ENCODE measurements around the gene NMNAT1. TPM values are rescaled to one million over a fixed set of nuclear protein-coding genes. Genes with fewer than 3 reads are reported as not detected.
"Not testable (repeated sequence)": the region's sequence is repeated elsewhere in the genome, so short reads cannot be mapped to it uniquely, and the experiment has no call there.

The NMNAT1 gene
- polyA plus RNA-seq, 1 donor: 24.4 TPM

DNA sequence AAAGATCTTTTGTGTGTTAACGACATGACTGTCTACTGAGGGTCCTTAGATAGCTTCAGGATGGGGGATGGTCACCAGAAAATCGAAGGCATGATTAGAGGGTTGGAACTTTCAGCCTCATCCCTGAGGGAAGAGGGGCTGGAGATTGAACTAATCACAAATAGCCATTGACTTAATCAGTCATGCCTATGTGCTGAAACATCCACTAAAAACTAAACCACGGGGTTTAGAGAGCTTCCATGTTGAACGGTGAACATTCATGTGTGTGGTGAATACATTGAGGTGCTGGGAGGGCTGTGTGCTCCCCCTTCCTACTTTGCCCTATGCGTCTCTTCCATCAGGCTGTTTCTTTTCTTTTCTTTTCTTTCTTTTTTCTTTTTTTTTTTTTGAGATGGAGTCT is 70.7 kb downstream of the NMNAT1 start:
- DNase-seq: no peak

DNA sequence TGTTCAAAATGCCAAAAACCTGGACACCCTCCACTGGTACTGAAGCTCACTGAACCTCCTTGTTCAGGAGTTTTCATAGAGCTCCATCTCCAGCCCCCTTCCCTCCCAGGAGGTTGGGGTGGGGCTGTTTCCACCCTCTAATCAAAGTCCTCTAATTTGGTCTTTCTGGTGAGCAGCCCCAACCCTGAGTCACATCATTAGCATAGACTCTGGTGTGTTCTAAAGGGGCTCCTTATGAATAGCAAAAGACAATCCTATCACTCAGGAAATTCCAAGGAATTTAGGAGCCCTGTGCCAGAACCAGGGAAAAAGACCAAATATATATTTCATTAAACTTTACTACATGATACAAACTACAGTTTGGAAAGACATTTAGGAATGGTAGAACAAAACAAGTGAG is 76.3 kb downstream of the NMNAT1 start:
- no peak for DNase-seq

DNA sequence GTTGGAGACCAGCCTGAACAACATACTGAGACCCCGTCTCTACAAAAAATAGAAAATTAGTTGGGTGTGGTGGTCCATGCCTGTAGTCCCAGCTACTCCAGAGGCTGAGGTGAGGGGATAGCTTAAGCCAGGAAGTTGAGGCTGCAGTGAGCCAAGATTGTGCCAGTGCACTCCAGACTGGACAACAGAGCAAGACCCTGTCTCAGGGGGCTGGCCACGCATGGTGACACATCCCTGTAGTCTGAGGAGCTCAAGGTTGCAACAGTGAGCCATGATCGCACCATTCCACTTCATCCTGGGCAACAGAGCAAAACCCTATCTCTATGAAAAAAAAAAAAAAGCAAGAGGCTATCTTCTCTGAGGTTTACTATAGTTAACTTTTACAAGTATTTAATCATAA is 76.8 kb downstream of the NMNAT1 start:
- no peak for DNase-seq

DNA sequence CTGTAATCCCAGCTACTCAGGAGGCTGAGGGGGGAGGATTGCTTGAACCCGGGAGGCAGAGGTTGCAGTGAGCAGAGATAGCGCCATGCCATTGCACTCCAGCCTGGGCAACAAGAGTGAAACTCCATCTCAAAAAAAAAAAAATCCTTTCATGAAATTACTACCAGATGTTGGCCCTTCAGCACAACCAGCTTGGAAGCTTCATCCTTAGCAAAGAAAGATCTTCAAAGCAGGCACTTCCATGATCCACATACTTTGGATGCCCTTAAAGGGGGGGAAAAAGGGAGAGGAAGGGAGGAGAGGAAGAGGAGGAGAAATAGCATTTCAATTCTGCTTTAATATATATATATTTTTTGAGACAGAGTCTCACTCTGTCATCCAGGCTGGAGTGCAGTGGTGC is 77.4 kb downstream of the NMNAT1 start:
- not testable (repeated sequence) for DNase-seq

DNA sequence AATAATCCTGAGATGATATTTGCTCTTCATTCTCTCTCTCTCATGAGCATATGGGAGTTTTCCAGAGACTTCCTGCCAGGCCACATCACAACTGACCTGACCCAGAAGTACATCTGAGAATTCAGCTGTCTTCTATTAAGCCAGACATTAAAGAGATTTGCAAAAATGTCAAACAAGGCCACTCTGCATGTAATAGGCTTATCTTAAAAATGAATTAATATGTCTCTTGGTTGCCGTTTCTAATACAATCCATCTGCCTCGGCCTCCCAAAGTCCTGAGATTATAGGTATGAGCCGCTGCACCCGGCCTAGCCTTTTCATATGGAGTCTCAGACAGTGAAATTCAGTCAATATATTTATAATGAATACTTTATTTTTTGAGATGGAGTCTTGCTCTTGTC is 78.7 kb downstream of the NMNAT1 start:
- DNase-seq: not testable (repeated sequence)

DNA sequence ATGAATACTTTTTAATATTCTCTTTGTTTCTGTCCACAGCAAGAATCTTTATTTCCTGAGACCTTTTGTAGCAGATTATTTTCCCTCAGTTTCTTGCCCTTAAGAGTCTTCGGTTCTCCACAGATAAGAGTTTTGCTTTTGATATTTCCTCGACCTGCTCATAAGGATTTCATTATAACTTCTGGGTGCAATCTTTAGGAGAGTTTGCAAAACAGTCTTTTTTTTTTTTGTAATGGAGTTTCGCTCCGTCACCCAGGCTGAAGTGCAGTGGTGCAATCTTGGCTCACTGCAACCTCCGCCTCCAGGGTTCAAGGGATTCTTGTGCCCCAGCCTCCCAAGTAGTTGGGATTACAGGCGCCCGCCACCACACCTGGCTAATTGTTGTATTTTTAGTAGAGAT is 79.4 kb downstream of the NMNAT1 start:
- DNase-seq: no peak

DNA sequence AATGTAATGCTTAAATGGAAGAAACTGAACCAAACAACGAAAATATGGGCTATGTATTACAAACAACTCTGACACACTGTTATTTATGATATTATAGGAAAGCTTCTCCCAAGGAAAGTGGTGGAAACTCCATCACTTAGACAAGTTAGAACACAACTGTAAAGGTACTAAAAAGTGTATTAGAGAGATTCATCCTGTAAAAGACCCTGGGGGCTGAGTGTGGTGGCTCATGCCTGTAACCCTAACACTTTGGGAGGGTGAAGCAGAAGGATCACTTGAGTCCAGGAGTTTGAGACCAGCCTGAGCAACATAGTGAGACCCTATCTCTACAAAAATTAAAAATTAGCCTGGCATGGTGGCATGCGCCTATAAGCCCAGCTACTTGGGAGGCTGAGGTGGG is 82.1 kb downstream of the NMNAT1 start:
- no peak for DNase-seq

DNA sequence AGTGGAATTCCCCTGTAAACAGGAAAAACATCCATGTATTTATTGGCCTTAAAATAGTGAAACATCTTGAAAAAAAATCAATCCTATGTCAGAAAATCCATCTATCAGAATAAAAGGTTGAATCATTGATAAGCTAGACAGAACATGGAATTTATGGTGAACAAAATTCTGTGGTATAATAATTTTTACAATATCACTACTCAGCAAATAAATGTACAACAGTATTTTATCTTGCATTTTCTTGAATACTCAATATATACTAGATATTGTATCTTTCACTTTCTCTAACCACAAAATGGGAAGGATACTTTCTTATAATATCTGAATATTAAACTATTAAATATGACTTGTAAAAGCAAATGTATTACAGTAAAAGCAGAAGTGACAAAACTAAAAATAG is 83.8 kb downstream of the NMNAT1 start:
- no peak for DNase-seq

DNA sequence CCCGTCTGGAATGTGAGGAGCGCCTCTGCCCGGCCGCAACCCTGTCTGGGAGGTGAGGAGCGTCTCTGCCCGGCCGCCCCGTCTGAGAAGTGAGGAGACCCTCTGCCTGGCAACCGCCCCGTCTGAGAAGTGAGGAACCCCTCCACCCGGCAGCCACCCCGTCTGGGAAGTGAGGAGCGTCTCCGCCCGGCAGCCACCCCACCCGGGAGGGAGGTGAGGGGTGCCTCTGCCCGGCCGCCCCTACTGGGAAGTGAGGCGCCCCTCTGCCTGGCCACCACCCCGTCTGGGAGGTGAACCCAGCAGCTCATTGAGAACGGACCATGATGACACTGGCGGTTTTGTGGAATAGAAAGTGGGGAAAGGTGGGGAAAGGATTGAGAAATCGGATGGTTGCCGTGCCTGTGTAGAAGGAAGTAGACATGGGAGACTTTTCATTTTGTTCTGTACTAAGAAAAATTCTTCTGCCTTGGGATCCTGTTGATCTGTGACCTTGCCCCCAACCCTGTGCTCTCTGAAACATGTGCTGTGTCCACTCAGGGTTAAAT is 85.8 kb downstream of the NMNAT1 start:
- DNase-seq: not testable (repeated sequence)

DNA sequence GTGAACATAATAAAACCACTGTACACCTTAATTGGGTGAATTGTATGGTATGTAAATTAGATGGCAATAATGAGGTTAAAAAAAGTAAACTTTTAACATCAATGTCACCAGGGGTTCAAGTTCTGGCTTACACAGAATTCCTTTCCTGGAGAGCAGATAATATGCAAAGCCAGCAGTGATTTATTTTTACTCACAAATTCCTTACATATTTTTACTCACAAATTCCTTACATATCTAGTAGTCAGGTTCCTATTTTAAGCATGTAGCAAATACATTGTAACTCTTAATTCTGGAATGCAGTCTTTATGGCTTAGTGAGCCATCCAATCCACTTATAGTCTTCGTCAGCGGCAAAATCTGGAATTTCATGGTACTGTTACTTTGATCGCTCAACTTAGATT is 88.2 kb downstream of the NMNAT1 start:
- DNase-seq: no peak

DNA sequence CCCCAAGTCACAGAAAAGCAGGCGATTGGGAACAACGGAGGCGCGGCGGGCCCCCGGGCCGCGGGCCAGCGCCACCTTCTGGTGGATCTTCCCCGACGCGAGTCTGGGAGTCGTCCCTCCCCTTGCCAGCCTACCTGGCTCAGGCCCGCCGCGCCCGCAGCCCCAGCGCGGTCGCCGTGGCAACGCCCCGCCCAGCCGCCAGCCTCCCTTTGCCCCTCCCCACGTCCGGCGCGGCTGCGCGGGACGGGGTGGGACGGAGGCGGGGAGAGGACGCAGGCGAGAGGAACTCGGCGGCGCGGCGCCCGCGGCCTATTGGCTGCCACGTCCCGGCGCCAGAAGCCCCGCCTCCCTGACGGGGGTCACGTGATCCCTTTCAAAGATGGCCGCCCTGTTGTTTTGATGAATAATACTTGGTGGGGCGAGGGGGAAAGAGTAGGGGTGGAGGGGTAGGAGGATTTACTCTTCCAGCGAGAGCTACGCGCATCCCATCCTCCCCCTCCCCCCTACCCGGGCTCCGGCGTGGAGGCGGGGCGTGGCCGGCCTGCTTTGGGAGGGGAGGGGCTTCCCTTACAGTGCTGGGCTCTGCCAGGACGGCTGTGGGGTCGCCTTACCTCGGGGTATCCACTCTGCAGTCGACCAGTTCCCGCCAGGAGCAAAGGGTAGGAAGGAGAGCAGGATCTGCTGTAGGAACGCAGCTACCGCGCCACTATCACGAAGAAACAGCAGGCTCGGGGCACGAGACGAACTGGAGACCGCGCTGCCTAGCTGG is 89.5 kb downstream of the NMNAT1 start, which contains the start of gene UBE4B:
Gene UBE4B (plus strand): TSS at position 369 of the 769 bp plus-strand sequence. CDS start 713 bp downstream, outside the sequence.
- DNase-seq: peak; percentile 99

DNA sequence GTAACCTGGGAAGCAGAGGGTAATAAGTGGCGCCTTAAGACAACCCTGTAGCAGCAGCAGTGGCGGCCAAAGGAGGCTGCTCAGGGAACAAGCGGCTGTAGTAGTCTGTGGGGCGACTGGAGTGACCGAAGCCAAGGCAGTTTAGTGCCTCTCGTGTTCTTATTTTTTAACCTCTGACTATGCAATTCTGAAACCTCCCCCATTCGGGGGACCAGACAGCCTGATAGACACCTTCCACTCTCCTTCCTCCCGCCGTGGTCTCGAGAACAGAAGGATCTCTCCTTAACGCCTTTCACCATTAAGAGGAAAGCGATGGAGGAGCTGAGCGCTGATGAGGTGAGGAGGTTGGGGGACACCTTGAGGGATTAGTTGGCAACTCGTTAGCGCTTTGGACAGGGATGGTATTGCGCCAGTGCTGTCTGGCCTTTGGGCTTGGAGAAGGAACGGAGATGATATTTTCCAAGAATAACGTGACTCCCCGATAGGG is 90.1 kb downstream of the NMNAT1 start:
- no peak for DNase-seq

Other genes starting within 250 kb of the NMNAT1 start
- gene CLSTN1, start 119.5 kb upstream of the NMNAT1 start, polyA plus RNA-seq (ENCODE audit: insufficient read length): 151 TPM
- gene CTNNBIP1, start 33.2 kb upstream of the NMNAT1 start, polyA plus RNA-seq (ENCODE audit: insufficient read length): 28.4 TPM
- 77.7 TPM for gene LZIC, start 84 bp upstream of the NMNAT1 start, polyA plus RNA-seq (ENCODE audit: insufficient read length)
- gene RBP7, start 53.8 kb downstream of the NMNAT1 start, polyA plus RNA-seq (ENCODE audit: insufficient read length): 15.3 TPM
- gene UBE4B, start 89.5 kb downstream of the NMNAT1 start, polyA plus RNA-seq (ENCODE audit: insufficient read length): 61.1 TPM